Lower lobe of right lung (tissue), 2 donors: ENCODE measurements around the gene ATP2C2. TPM values are rescaled to one million over a fixed set of nuclear protein-coding genes. Genes with fewer than 3 reads are reported as not detected.
"Not testable (repeated sequence)": the region's sequence is repeated elsewhere in the genome, so short reads cannot be mapped to it uniquely, and the experiment has no call there.

Experiments used
- ATAC-seq, 2 donors: fragments of 200-7000 bp; cut with Tn5 transposase; one replicate each; pipeline ENCODE4 v1.9.1; 2020 to 2022; ENCODE audit warnings: mild to moderate bottlenecking in 2 of 2, moderate library complexity in 2 of 2
- DNase-seq: peaks from one replicate; pipeline ENCODE4 v3.0.0-alpha.2; 2020
- H3K27ac ChIP-seq: fragments of 200-600 bp; one replicate; pipeline ENCODE4 v1.8.0; 2022
- H3K27me3 ChIP-seq: fragments of 200-600 bp; one replicate; pipeline ENCODE4 v1.8.0; 2022; ENCODE audit warnings: low read depth
- H3K36me3 ChIP-seq: fragments of 200-600 bp; one replicate; pipeline ENCODE4 v1.8.0; 2022; ENCODE audit warnings: mild to moderate bottlenecking
- H3K4me1 ChIP-seq: fragments of 200-600 bp; one replicate; pipeline ENCODE4 v1.8.0; 2022
- H3K4me3 ChIP-seq: fragments of 200-600 bp; one replicate; pipeline ENCODE4 v1.8.0; 2022; ENCODE audit warnings: mild to moderate bottlenecking
- H3K9me3 ChIP-seq: fragments of 200-600 bp; one replicate; pipeline ENCODE4 v1.8.0; 2022
- intact Hi-C: fragments of 100-400 bp; cut with DNase I; formaldehyde crosslinking; loops from one replicate; pipeline ENCODE4 v1.11.0; 2022
- total RNA-seq: library from RNA; stranded (reverse); fragmentation: NEBNext Ultra II Directional; extraction: Animal tissue kit (Norgen Biotek cat#: 25700); gene quantifications from one replicate; pipeline ENCODE4 v1.2.1, GENCODE V29; 2021
- TF ChIP-seq, protein P1 (sequence below): fragments of 200-600 bp; IDR thresholded peaks from one replicate; pipeline ENCODE4 v1.8.0; 2022; ENCODE audit warnings: antibody characterized with exemption, mild to moderate bottlenecking
- donor health status: DM: no; HTN: yes; CAD: no; lungs with severe emphysema.

ATP2C2 gene
- total RNA-seq, 1 donor from 2014 or later, result 56.2 TPM

GRCh38 chr16:84334058-84334457, 34.3 kb upstream of the ATP2C2 start:
- H3K4me1 ChIP-seq, result no peaks in the 10 kb centered on the region
- no peak overlapping the region for H3K27ac ChIP-seq
- TF ChIP-seq, protein P1, sequence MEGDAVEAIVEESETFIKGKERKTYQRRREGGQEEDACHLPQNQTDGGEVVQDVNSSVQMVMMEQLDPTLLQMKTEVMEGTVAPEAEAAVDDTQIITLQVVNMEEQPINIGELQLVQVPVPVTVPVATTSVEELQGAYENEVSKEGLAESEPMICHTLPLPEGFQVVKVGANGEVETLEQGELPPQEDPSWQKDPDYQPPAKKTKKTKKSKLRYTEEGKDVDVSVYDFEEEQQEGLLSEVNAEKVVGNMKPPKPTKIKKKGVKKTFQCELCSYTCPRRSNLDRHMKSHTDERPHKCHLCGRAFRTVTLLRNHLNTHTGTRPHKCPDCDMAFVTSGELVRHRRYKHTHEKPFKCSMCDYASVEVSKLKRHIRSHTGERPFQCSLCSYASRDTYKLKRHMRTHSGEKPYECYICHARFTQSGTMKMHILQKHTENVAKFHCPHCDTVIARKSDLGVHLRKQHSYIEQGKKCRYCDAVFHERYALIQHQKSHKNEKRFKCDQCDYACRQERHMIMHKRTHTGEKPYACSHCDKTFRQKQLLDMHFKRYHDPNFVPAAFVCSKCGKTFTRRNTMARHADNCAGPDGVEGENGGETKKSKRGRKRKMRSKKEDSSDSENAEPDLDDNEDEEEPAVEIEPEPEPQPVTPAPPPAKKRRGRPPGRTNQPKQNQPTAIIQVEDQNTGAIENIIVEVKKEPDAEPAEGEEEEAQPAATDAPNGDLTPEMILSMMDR, result no peak
- no peaks in the 10 kb centered on the region for H3K27me3 ChIP-seq
- H3K9me3 ChIP-seq, result peaks cover 5% of the 10 kb centered on the region
- ATAC-seq (no peak), DNase-seq (no peak)
- intact Hi-C loops, result no loop called here
- no peak overlapping the region for H3K4me3 ChIP-seq
- peaks cover 9% of the 10 kb centered on the region for H3K36me3 ChIP-seq

- H3K27me3 ChIP-seq, result no peaks in the 10 kb centered on the region
- H3K4me3 ChIP-seq, result no peak overlapping the region
- DNase-seq, result no peak
- H3K4me1 ChIP-seq, result no peaks in the 10 kb centered on the region
- H3K9me3 ChIP-seq, result peaks cover 5% of the 10 kb centered on the region
- ATAC-seq, result no peak
- H3K36me3 ChIP-seq, result peaks cover 9% of the 10 kb centered on the region
- intact Hi-C loops, result no loop called here
- no peak overlapping the region for H3K27ac ChIP-seq
- TF ChIP-seq, protein P1, result no peak
Measured at GRCh38 chr16:84334482-84334881, 33.9 kb upstream of the ATP2C2 start.

GRCh38 chr16:84337236-84337635, 31.1 kb upstream of the ATP2C2 start:
- H3K4me1 ChIP-seq, H3K9me3 ChIP-seq, H3K27me3 ChIP-seq, H3K4me3 ChIP-seq, H3K36me3 ChIP-seq, ATAC-seq, DNase-seq, intact Hi-C loops, H3K27ac ChIP-seq: not testable (repeated sequence)

DNA sequence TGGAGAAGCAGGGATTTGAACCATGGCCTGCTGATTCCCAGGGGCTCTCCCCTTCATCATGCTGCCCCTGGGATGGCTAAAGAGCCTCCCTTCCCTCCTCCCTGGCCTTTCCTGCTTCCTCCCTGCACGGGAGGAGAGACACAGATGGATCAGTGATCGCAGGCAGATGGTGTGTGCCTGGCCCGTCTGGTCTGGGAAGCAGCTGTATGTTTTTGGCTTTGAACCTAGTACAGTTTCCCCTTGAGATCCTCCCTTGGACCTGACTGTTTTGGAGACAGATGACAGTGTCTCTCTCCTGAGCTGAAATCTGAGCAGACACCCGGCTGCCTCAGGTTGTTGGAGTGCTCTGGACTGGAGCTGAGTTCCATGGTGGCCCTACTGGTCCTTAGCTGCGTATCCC, 29.0 kb upstream of the ATP2C2 start:
- Histone ChIP-seq H3K27me3 (no peaks in the 10 kb centered on the region), H3K36me3 (no peaks in the 10 kb centered on the region), H3K9me3 (peaks cover 5% of the 10 kb centered on the region), H3K4me1 (no peaks in the 10 kb centered on the region), H3K27ac (no peak overlapping the region), H3K4me3 (no peak overlapping the region)
- TF ChIP-seq, protein P1, result no peak
- ATAC-seq (no peak), DNase-seq (no peak)
- intact Hi-C loops, result no loop called here

DNA sequence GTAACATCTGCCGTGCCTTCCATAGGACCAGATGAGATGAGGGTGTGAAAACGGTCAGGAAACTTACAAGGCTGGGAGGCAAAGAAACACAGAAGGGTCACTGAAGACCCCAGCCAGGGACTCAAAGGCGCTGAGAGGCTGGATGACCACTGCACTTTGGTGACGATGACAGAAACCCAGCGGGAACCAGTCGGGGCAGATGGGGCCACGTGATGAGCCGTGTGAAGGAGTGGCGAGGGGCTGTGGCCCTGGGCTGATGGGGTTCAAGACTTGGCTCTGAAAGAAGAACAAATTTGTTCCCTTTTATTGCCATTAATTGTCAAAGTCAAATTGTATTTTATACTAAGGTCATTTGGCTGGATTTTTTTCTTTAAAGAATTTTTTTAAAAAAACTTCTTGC, 28.6 kb upstream of the ATP2C2 start:
- no peak overlapping the region for H3K4me3 ChIP-seq
- intact Hi-C loops, result no loop called here
- H3K36me3 ChIP-seq, result no peaks in the 10 kb centered on the region
- ATAC-seq (no peak), DNase-seq (no peak)
- no peak overlapping the region for H3K27ac ChIP-seq
- TF ChIP-seq, protein P1, result no peak
- H3K4me1 ChIP-seq, result no peaks in the 10 kb centered on the region
- no peaks in the 10 kb centered on the region for H3K27me3 ChIP-seq
- H3K9me3 ChIP-seq, result peaks cover 5% of the 10 kb centered on the region

DNA sequence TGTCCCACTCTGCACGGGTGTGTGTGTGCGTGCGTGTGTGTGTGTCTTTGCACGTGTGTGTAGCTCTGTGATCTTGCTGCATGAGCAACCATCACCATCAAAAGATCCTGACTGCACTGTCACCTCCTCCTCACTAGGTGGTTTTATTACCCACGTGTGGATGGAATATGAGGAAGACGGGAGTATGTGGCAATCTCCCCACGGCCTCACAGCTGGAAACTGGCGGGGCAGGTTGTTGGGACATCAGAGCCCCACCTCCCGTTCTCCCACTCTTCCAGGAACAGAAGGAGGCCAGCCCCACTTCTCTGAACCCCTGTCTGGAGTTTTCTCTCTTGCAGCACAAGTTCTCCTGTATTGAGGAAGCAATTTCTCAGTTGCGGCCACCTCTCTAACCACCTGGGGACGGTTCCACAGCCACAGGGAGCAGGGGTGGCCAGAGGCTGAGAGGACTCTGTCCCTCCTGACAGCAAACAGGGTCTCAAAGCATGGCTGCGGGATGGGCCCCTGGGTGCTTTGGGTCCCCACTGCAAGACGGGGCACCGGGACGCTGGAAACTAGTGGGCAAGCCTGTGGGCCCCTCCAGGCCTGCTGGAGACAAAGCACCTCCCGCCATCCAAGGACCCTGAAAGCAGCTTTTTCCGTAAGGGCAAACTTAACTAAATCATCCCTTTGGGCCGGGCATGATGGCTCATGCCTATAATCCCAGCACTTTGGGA, 27.9 kb upstream of the ATP2C2 start:
- DNase-seq (peak; percentile 80), ATAC-seq (peak; percentile 89 to 93)
- Histone ChIP-seq H3K4me1 (no peaks in the 10 kb centered on the region), H3K27ac (no peak overlapping the region), H3K27me3 (no peaks in the 10 kb centered on the region), H3K4me3 (no peak overlapping the region), H3K36me3 (no peaks in the 10 kb centered on the region), H3K9me3 (peaks cover 5% of the 10 kb centered on the region)
- intact Hi-C loops, result no loop called here
- TF ChIP-seq, protein P1, result no peak
